ENCODE data around the gene MACROD2. TPM values are rescaled to one million over a fixed set of nuclear protein-coding genes. Genes with fewer than 3 reads are reported as not detected.
"Not testable (repeated sequence)": the region's sequence is repeated elsewhere in the genome, so short reads cannot be mapped to it uniquely, and the experiment has no call there.

The MACROD2 gene
- polyA plus RNA-seq, 1 donor from 2014 or later, result 23.2 TPM

GRCh38 chr20:15016875-15017274 lies 1021.6 kb downstream of the MACROD2 start:
- H3K9ac ChIP-seq (ENCODE audit: low read length); H2AFZ ChIP-seq (ENCODE audit: low read depth, low read length); H3K9me3 ChIP-seq (ENCODE audit: low read length); H3F3A ChIP-seq (ENCODE audit: insufficient read depth, low read length, poor library complexity, severe bottlenecking); H3K79me2 ChIP-seq (replicated peaks; ENCODE audit: insufficient read depth, low read length); H3K4me2 ChIP-seq (ENCODE audit: low read length); H3K27ac ChIP-seq (ENCODE audit: low read length); H4K20me1 ChIP-seq (ENCODE audit: insufficient read depth); H3K27me3 ChIP-seq (ENCODE audit: insufficient read depth, low read depth, low read length); H3K4me3 ChIP-seq (ENCODE audit: low read length); H3K36me3 ChIP-seq (ENCODE audit: insufficient read depth, low read length); H3K9me2 ChIP-seq (ENCODE audit: insufficient read depth, low read length): not testable (repeated sequence)

GRCh38 chr20:15018966-15019365 lies 1023.6 kb downstream of the MACROD2 start:
- Histone ChIP-seq H3K4me3 (ENCODE audit: low read length) (no peak overlapping the region), H3K4me2 (ENCODE audit: low read length) (no peak overlapping the region), H3F3A (ENCODE audit: insufficient read depth, low read length, poor library complexity, severe bottlenecking) (no peaks in the 10 kb centered on the region), H3K9me3 (ENCODE audit: low read length) (no peaks in the 10 kb centered on the region), H2AFZ (ENCODE audit: low read depth, low read length) (no peak overlapping the region), H3K9me2 (ENCODE audit: insufficient read depth, low read length) (no peaks in the 10 kb centered on the region), H3K9ac (ENCODE audit: low read length) (no peak overlapping the region), H3K27me3 (ENCODE audit: insufficient read depth, low read depth, low read length) (no peaks in the 10 kb centered on the region), H3K79me2 (replicated peaks; ENCODE audit: insufficient read depth, low read length) (no peaks in the 10 kb centered on the region), H3K27ac (ENCODE audit: low read length) (no peak overlapping the region), H4K20me1 (ENCODE audit: insufficient read depth) (no peaks in the 10 kb centered on the region), H3K36me3 (ENCODE audit: insufficient read depth, low read length) (no peaks in the 10 kb centered on the region)
- TF ChIP-seq MXI1 (conservative IDR thresholded peaks at IDR 0.05; ENCODE audit: poor library complexity, severe bottlenecking), result no peak

DNA sequence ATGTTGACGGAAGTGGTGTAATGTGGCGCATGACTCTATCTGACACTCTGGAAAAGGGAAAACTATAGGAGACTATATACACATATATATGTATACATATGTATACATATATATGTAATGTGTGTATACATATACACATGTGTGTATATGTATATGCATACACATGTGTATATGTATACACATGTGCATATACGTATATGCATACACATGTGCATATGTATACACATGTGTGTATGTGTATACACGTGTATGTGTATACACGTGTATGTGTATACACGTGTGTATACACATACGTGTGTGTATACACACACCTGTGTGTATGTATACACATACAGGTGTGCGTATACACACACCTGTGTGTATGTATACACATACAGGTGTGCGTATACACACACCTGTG lies 1025.5 kb downstream of the MACROD2 start:
- H4K20me1 ChIP-seq (ENCODE audit: insufficient read depth), result no peaks in the 10 kb centered on the region
- no peaks in the 10 kb centered on the region for H3K36me3 ChIP-seq (ENCODE audit: insufficient read depth, low read length)
- H3K79me2 ChIP-seq (replicated peaks; ENCODE audit: insufficient read depth, low read length), result no peaks in the 10 kb centered on the region
- no peak overlapping the region for H2AFZ ChIP-seq (ENCODE audit: low read depth, low read length)
- H3F3A ChIP-seq (ENCODE audit: insufficient read depth, low read length, poor library complexity, severe bottlenecking), result no peaks in the 10 kb centered on the region
- H3K9me2 ChIP-seq (ENCODE audit: insufficient read depth, low read length), result no peaks in the 10 kb centered on the region
- H3K9me3 ChIP-seq (ENCODE audit: low read length), result no peaks in the 10 kb centered on the region
- no peak overlapping the region for H3K4me2 ChIP-seq (ENCODE audit: low read length)
- no peaks in the 10 kb centered on the region for H3K27me3 ChIP-seq (ENCODE audit: insufficient read depth, low read depth, low read length)
- TF ChIP-seq SMC3 (conservative IDR thresholded peaks at IDR 0.05; ENCODE audit: poor library complexity) (no peak), TAF1 (IDR thresholded peaks at IDR 0.05; ENCODE audit: low read depth) (no peak), EZH2 (IDR thresholded peaks at IDR 0.05; ENCODE audit: borderline replicate concordance, insufficient read depth, low read length, poor library complexity, severe bottlenecking) (no peak), POLR2AphosphoS5 (IDR thresholded peaks at IDR 0.05) (no peak)
- TF ChIP-seq, protein P1, sequence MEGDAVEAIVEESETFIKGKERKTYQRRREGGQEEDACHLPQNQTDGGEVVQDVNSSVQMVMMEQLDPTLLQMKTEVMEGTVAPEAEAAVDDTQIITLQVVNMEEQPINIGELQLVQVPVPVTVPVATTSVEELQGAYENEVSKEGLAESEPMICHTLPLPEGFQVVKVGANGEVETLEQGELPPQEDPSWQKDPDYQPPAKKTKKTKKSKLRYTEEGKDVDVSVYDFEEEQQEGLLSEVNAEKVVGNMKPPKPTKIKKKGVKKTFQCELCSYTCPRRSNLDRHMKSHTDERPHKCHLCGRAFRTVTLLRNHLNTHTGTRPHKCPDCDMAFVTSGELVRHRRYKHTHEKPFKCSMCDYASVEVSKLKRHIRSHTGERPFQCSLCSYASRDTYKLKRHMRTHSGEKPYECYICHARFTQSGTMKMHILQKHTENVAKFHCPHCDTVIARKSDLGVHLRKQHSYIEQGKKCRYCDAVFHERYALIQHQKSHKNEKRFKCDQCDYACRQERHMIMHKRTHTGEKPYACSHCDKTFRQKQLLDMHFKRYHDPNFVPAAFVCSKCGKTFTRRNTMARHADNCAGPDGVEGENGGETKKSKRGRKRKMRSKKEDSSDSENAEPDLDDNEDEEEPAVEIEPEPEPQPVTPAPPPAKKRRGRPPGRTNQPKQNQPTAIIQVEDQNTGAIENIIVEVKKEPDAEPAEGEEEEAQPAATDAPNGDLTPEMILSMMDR (IDR thresholded peaks at IDR 0.05; ENCODE audit: poor library complexity, severe bottlenecking), result no peak
- TF ChIP-seq, protein P2, sequence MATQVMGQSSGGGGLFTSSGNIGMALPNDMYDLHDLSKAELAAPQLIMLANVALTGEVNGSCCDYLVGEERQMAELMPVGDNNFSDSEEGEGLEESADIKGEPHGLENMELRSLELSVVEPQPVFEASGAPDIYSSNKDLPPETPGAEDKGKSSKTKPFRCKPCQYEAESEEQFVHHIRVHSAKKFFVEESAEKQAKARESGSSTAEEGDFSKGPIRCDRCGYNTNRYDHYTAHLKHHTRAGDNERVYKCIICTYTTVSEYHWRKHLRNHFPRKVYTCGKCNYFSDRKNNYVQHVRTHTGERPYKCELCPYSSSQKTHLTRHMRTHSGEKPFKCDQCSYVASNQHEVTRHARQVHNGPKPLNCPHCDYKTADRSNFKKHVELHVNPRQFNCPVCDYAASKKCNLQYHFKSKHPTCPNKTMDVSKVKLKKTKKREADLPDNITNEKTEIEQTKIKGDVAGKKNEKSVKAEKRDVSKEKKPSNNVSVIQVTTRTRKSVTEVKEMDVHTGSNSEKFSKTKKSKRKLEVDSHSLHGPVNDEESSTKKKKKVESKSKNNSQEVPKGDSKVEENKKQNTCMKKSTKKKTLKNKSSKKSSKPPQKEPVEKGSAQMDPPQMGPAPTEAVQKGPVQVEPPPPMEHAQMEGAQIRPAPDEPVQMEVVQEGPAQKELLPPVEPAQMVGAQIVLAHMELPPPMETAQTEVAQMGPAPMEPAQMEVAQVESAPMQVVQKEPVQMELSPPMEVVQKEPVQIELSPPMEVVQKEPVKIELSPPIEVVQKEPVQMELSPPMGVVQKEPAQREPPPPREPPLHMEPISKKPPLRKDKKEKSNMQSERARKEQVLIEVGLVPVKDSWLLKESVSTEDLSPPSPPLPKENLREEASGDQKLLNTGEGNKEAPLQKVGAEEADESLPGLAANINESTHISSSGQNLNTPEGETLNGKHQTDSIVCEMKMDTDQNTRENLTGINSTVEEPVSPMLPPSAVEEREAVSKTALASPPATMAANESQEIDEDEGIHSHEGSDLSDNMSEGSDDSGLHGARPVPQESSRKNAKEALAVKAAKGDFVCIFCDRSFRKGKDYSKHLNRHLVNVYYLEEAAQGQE (IDR thresholded peaks at IDR 0.05; ENCODE audit: borderline replicate concordance), result no peak
- H3K9ac ChIP-seq (ENCODE audit: low read length), result no peak overlapping the region
- no peak overlapping the region for H3K4me3 ChIP-seq (ENCODE audit: low read length)
- H3K27ac ChIP-seq (ENCODE audit: low read length), result no peak overlapping the region
